H9 (cell line): ENCODE data around the gene NSA2. TPM values are rescaled to one million over a fixed set of nuclear protein-coding genes. Genes with fewer than 3 reads are reported as not detected.

Source experiments
- DNase-seq: peaks from one replicate; pipeline ENCODE4 v3.0.0-alpha.2; 2017
- H2AFZ ChIP-seq: one replicate; pipeline ENCODE4 v1.6.1; 2013; ENCODE audit warnings: mild to moderate bottlenecking, low read length, control low read depth, moderate library complexity
- H2AK5ac ChIP-seq: 2 replicates; pipeline ENCODE4 v1.6.1; 2013; ENCODE audit warnings: low read length, control low read depth, mixed read lengths; ENCODE audit not compliant: insufficient read length
- H2BK120ac ChIP-seq: one replicate; pipeline ENCODE4 v1.6.1; 2013; ENCODE audit warnings: low read depth, mild to moderate bottlenecking, low read length, control low read depth, inconsistent platforms; ENCODE audit not compliant: poor library complexity, severe bottlenecking
- H2BK12ac ChIP-seq: 2 replicates; pipeline ENCODE4 v1.6.1; 2013; ENCODE audit warnings: low read length, control low read depth, mixed read lengths, low read depth; ENCODE audit not compliant: insufficient read length
- H2BK15ac ChIP-seq: 2 replicates; pipeline ENCODE4 v1.6.1; 2013; ENCODE audit warnings: low read depth, low read length, control low read depth
- H2BK20ac ChIP-seq: one replicate; pipeline ENCODE4 v1.6.1; 2013; ENCODE audit warnings: low read depth, mild to moderate bottlenecking, low read length, control low read depth, inconsistent platforms; ENCODE audit not compliant: poor library complexity, severe bottlenecking
- H2BK5ac ChIP-seq: 2 replicates; pipeline ENCODE4 v1.6.1; 2013; ENCODE audit warnings: low read length, control low read depth, mixed read lengths; ENCODE audit not compliant: insufficient read length
- H3K14ac ChIP-seq: 2 replicates; pipeline ENCODE4 v1.6.1; 2013; ENCODE audit warnings: low read length, control low read depth; ENCODE audit not compliant: insufficient read depth
- H3K18ac ChIP-seq: 2 replicates; pipeline ENCODE4 v1.6.1; 2013; ENCODE audit warnings: low read depth, mild to moderate bottlenecking, mixed read lengths, low read length, control low read depth; ENCODE audit not compliant: insufficient read length
- H3K23ac ChIP-seq: 2 replicates; pipeline ENCODE4 v1.6.1; 2013; ENCODE audit warnings: low read length, control low read depth, mixed read lengths, low read depth; ENCODE audit not compliant: insufficient read length
- H3K23me2 ChIP-seq: 2 replicates; pipeline ENCODE4 v1.6.1; 2013; ENCODE audit warnings: low read depth, mild to moderate bottlenecking, mixed read lengths, low read length, control low read depth; ENCODE audit not compliant: insufficient read length, poor library complexity, severe bottlenecking
- H3K27ac ChIP-seq: 2 replicates; pipeline ENCODE4 v1.5.1; 2013; ENCODE audit warnings: low read length, control low read depth, mixed read lengths, low read depth; ENCODE audit not compliant: insufficient read length
- H3K27me3 ChIP-seq: 2 replicates; pipeline ENCODE4 v1.6.1; 2013; ENCODE audit warnings: low read length, control low read depth, inconsistent platforms; ENCODE audit not compliant: insufficient read depth
- H3K4ac ChIP-seq: 2 replicates; pipeline ENCODE4 v1.6.1; 2013; ENCODE audit warnings: low read depth, mild to moderate bottlenecking, control low read depth, inconsistent platforms, low read length, moderate library complexity
- H3K4me1 ChIP-seq: 2 replicates; pipeline ENCODE4 v1.6.1; 2013; ENCODE audit warnings: low read length, control low read depth, inconsistent platforms; ENCODE audit not compliant: insufficient read depth
- H3K4me2 ChIP-seq: 2 replicates; pipeline ENCODE4 v1.6.1; 2013; ENCODE audit warnings: low read length, control low read depth, mixed read lengths; ENCODE audit not compliant: insufficient read length, insufficient read depth
- H3K56ac ChIP-seq: 2 replicates; pipeline ENCODE4 v1.6.1; 2013; ENCODE audit warnings: low read depth, mild to moderate bottlenecking, mixed read lengths, low read length, control low read depth; ENCODE audit not compliant: insufficient read length
- H3K79me1 ChIP-seq: 2 replicates; pipeline ENCODE4 v1.6.1; 2013; ENCODE audit warnings: low read depth, mild to moderate bottlenecking, moderate library complexity, low read length, control low read depth, inconsistent platforms; ENCODE audit not compliant: insufficient read depth, poor library complexity, severe bottlenecking
- H3K79me2 ChIP-seq: 2 replicates; pipeline ENCODE4 v1.6.1; 2013; ENCODE audit warnings: low read length, control low read depth, inconsistent platforms; ENCODE audit not compliant: insufficient read depth
- H3K9ac ChIP-seq: 2 replicates; pipeline ENCODE4 v1.6.1; 2013; ENCODE audit warnings: low read length, control low read depth, mixed read lengths; ENCODE audit not compliant: insufficient read length; ENCODE audit errors: extremely low read depth
- H3K9me3 ChIP-seq: one replicate; pipeline ENCODE4 v1.6.1; 2013; ENCODE audit warnings: low read depth, low read length, inconsistent platforms; ENCODE audit not compliant: control insufficient read depth
- H3T11ph ChIP-seq: one replicate; pipeline ENCODE4 v1.6.1; 2013; ENCODE audit warnings: mild to moderate bottlenecking, low read length, control low read depth, inconsistent platforms
- H4K20me1 ChIP-seq: one replicate; pipeline ENCODE4 v1.6.1; 2013; ENCODE audit not compliant: control insufficient read depth, insufficient read length, insufficient read depth
- H4K5ac ChIP-seq: 2 replicates; pipeline ENCODE4 v1.6.1; 2013; ENCODE audit warnings: low read depth, mild to moderate bottlenecking, mixed read lengths, low read length, control low read depth; ENCODE audit not compliant: insufficient read length
- H4K8ac ChIP-seq: replicated peaks from 2 replicates; pipeline ENCODE4 v1.6.1; 2013; ENCODE audit warnings: low read length, control low read depth, mixed read lengths, low read depth; ENCODE audit not compliant: insufficient read length
- H4K91ac ChIP-seq: 2 replicates; pipeline ENCODE4 v1.6.1; 2013; ENCODE audit warnings: low read depth, mild to moderate bottlenecking, moderate library complexity, mixed read lengths, low read length, control low read depth; ENCODE audit not compliant: insufficient read length
- H3K27ac Mint-ChIP-seq, 3 experiments: 2 replicates in 2 of 3; 3 replicates in 1 of 3; pipeline ENCODE4 v1.8.0; 2020 to 2021; ENCODE audit warnings: mixed read lengths in 3 of 3, mild to moderate bottlenecking in 1 of 3, moderate library complexity in 1 of 3
- H3K27me3 Mint-ChIP-seq: 2 replicates; pipeline ENCODE4 v1.8.0; 2021; ENCODE audit warnings: low read depth, mild to moderate bottlenecking, moderate library complexity, mixed read lengths
- H3K36me3 Mint-ChIP-seq, 3 experiments: 2 replicates in 2 of 3; 3 replicates in 1 of 3; pipeline ENCODE4 v1.8.0; 2020 to 2021; ENCODE audit warnings: low read depth in 3 of 3, mixed read lengths in 3 of 3; ENCODE audit not compliant: insufficient read depth in 1 of 3
- H3K4me1 Mint-ChIP-seq, 2 experiments: 2 replicates each; pipeline ENCODE4 v1.8.0; 2020; ENCODE audit warnings: mixed read lengths in 2 of 2
- H3K4me3 Mint-ChIP-seq, 2 experiments: 2 replicates in 1 of 2; 3 replicates in 1 of 2; pipeline ENCODE4 v1.8.0; 2020 to 2021; ENCODE audit warnings: mild to moderate bottlenecking in 2 of 2, mixed read lengths in 2 of 2, moderate library complexity in 1 of 2
- H3K9me3 Mint-ChIP-seq, 2 experiments: 2 replicates in 1 of 2; 3 replicates in 1 of 2; pipeline ENCODE4 v1.8.0; 2020; ENCODE audit warnings: mild to moderate bottlenecking in 2 of 2, mixed read lengths in 2 of 2, moderate library complexity in 1 of 2
- WGBS: extraction: QIAGEN DNeasy Blood & Tissue Kit; methylation state at CpG from one replicate; pipeline ENCODE4 v1.1.7; 2013; ENCODE audit warnings: missing lambda C conversion rate, low lambda C conversion rate, mixed read lengths; ENCODE audit not compliant: insufficient read length; ENCODE audit errors: extremely low coverage; 5-methylcytosine and 5-hydroxymethylcytosine counted together
- total RNA-seq: library from RNA; stranded (reverse); gene quantifications from 2 replicates; pipeline ENCODE4 v1.2.1, GENCODE V29; 2021
- TF ChIP-seq, protein P1 (sequence below): fragments of 200-600 bp; sonication (generic); conservative IDR thresholded peaks from 3 replicates; pipeline ENCODE4 v1.8.0; 2021; ENCODE audit warnings: antibody characterized with exemption, mild to moderate bottlenecking

Gene NSA2
- total RNA-seq, 1 experiment from 2014 or later, result 72.0 TPM

GRCh38 chr5:74801197-74801596 lies 34.1 kb downstream of the NSA2 start:
- Histone ChIP-seq H3K14ac (no peak overlapping the region), H2BK5ac (no peak overlapping the region), H3K27me3 (no peaks in the 10 kb centered on the region), H3K4ac (no peak overlapping the region), H3K23ac (no peak overlapping the region), H3K79me1 (peaks cover 3% of the 10 kb centered on the region), H4K91ac (no peak overlapping the region), H3K27ac (no peak overlapping the region), H2BK15ac (no peak overlapping the region), H4K5ac (no peak overlapping the region), H3K79me2 (no peaks in the 10 kb centered on the region), H3K9ac (no peak overlapping the region), H3K4me1 (0 out of 2 replicates have a peak, but pooled peaks cover 3% of the 10 kb centered on the region), H2AK5ac (no peak overlapping the region), H3K9me3 (no peaks in the 10 kb centered on the region), H3T11ph (no peak overlapping the region), H2BK20ac (no peak overlapping the region), H2BK120ac (no peak overlapping the region), H3K23me2 (no peaks in the 10 kb centered on the region), H4K8ac (no peak overlapping the region), H2AFZ (no peak overlapping the region), H3K4me2 (no peak overlapping the region), H4K20me1 (no peaks in the 10 kb centered on the region), H3K18ac (no peak overlapping the region), H2BK12ac (no peak overlapping the region), H3K56ac (no peak overlapping the region)
- no CpG with 5 or more reads among the region's 3 CpGs for WGBS
- no peak overlapping the region; a peak in 1 of 7 replicates for H3K27ac Mint-ChIP-seq
- no peak for DNase-seq
- peaks cover 33 to 67% (median 47%) of the 10 kb centered on the region in 3 experiments; a peak in 6 of 7 replicates for H3K36me3 Mint-ChIP-seq
- H3K4me3 Mint-ChIP-seq, result no peak overlapping the region
- H3K27me3 Mint-ChIP-seq, result no peaks in the 10 kb centered on the region
- no peaks in the 10 kb centered on the region for H3K9me3 Mint-ChIP-seq
- H3K4me1 Mint-ChIP-seq, result 0 out of 4 replicates have a peak, but pooled peaks cover 0 to 2% of the 10 kb centered on the region in 2 experiments
- TF ChIP-seq, protein P1, sequence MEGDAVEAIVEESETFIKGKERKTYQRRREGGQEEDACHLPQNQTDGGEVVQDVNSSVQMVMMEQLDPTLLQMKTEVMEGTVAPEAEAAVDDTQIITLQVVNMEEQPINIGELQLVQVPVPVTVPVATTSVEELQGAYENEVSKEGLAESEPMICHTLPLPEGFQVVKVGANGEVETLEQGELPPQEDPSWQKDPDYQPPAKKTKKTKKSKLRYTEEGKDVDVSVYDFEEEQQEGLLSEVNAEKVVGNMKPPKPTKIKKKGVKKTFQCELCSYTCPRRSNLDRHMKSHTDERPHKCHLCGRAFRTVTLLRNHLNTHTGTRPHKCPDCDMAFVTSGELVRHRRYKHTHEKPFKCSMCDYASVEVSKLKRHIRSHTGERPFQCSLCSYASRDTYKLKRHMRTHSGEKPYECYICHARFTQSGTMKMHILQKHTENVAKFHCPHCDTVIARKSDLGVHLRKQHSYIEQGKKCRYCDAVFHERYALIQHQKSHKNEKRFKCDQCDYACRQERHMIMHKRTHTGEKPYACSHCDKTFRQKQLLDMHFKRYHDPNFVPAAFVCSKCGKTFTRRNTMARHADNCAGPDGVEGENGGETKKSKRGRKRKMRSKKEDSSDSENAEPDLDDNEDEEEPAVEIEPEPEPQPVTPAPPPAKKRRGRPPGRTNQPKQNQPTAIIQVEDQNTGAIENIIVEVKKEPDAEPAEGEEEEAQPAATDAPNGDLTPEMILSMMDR, result no peak
